K562 (cell line): Measurements from ENCODE around the gene SMIM41. TPM values are rescaled to one million over a fixed set of nuclear protein-coding genes. Genes with fewer than 3 reads are reported as not detected.

Experiments
- AFF1 ChIP-seq, 2 experiments: fragments of 450-650 bp; IDR thresholded peaks; 2 replicates each; pipeline ENCODE4 v1.6.1; 2018; ENCODE audit warnings: mild to moderate bottlenecking in 2 of 2, low read depth in 1 of 2; ENCODE audit not compliant: partially characterized antibody in 2 of 2
- BACH1 ChIP-seq: fragments of 200-800 bp; sonication (Bioruptor generic); IDR thresholded peaks from 2 replicates; pipeline ENCODE4 v1.6.1; 2016; ENCODE audit warnings: missing genetic modification characterization, missing compliant biosample characterization
- ELF4 ChIP-seq: fragments of 450-650 bp; formaldehyde crosslinking; IDR thresholded peaks from 2 replicates; pipeline ENCODE4 v1.4.0; 2022; ENCODE audit warnings: missing genetic modification characterization
- KDM5B ChIP-seq: fragments of 200-600 bp; sonication (generic); IDR thresholded peaks from 2 replicates; pipeline ENCODE4 v1.6.1; 2012; ENCODE audit warnings: low read depth, mild to moderate bottlenecking, moderate library complexity, low read length, control low read depth, inconsistent platforms; ENCODE audit not compliant: insufficient replicate concordance
- KLF10 ChIP-seq: fragments of 250-450 bp; sonication (Bioruptor Pico); IDR thresholded peaks from 2 replicates; pipeline ENCODE4 v1.6.1; 2021; ENCODE audit warnings: matching md5 sums
- MAFK ChIP-seq: IDR thresholded peaks from 2 replicates; pipeline ENCODE4 v1.6.1; 2011; ENCODE audit warnings: low read length, improper control_type of control experiment
- MCM5 ChIP-seq: fragments of 450-650 bp; IDR thresholded peaks from 2 replicates; pipeline ENCODE4 v1.6.1; 2016; ENCODE audit warnings: low read depth
- MTA3 ChIP-seq: fragments of 450-650 bp; formaldehyde crosslinking; IDR thresholded peaks from 2 replicates; pipeline ENCODE4 v1.6.1; 2017; ENCODE audit warnings: mild to moderate bottlenecking, borderline replicate concordance
- NEUROD1 ChIP-seq: fragments of 150-350 bp; IDR thresholded peaks from 2 replicates; pipeline ENCODE4 v1.6.1; 2014; ENCODE audit warnings: borderline replicate concordance, low read length, low read depth; ENCODE audit not compliant: partially characterized antibody
- NR3C1 ChIP-seq: sonication (generic); formaldehyde crosslinking; IDR thresholded peaks from 2 replicates; pipeline ENCODE4 v1.8.1; 2022; ENCODE audit warnings: missing genetic modification reagents
- POLR2A ChIP-seq: fragments of 450-650 bp; conservative IDR thresholded peaks from 2 replicates; pipeline ENCODE4 v1.6.1; 2016
- RBBP5 ChIP-seq: fragments of 200-600 bp; sonication (generic); IDR thresholded peaks from 2 replicates; pipeline ENCODE4 v1.6.1; 2012; ENCODE audit warnings: borderline replicate concordance, mild to moderate bottlenecking, low read length, control low read depth, inconsistent platforms; ENCODE audit not compliant: insufficient read depth, poor library complexity, severe bottlenecking
- RNF219 ChIP-seq: fragments of 250-450 bp; sonication (Bioruptor Pico); IDR thresholded peaks from 2 replicates; pipeline ENCODE4 v1.5.0; 2022; ENCODE audit warnings: mild to moderate bottlenecking
- SMAD2 ChIP-seq: fragments of 150-350 bp; IDR thresholded peaks from 2 replicates; pipeline ENCODE4 v1.6.1; 2014; ENCODE audit warnings: low read depth, mild to moderate bottlenecking, low read length
- ZBTB8A ChIP-seq: fragments of 450-650 bp; IDR thresholded peaks from 2 replicates; pipeline ENCODE4 v1.6.1; 2018; ENCODE audit warnings: mild to moderate bottlenecking, moderate library complexity; ENCODE audit not compliant: partially characterized antibody
- ZC3H8 ChIP-seq: fragments of 450-650 bp; IDR thresholded peaks from 2 replicates; pipeline ENCODE4 v1.6.1; 2017
- ZNF184 ChIP-seq: sonication (generic); formaldehyde crosslinking; IDR thresholded peaks from 2 replicates; pipeline ENCODE4 v1.5.0; 2020; ENCODE audit warnings: missing genetic modification reagents
- ZNF239 ChIP-seq: fragments of 250-450 bp; sonication (Bioruptor Pico); IDR thresholded peaks from 2 replicates; pipeline ENCODE4 v1.4.0; 2020; ENCODE audit warnings: mild to moderate bottlenecking
- ZNF79 ChIP-seq: fragments of 250-450 bp; sonication (Bioruptor Pico); IDR thresholded peaks from 2 replicates; pipeline ENCODE4 v1.4.0; 2020; ENCODE audit warnings: low read depth, mild to moderate bottlenecking, moderate library complexity
- polyA plus RNA-seq, 8 experiments: library from polyadenylated mRNA; depleted of rRNA in 4 of 8; stranded (reverse) in 5 of 8; unstranded in 3 of 8; fragments of >200 nt; fragmentation: Nextera tagmentation in 2 of 8; fragmentation: Illumina TruSeq in 1 of 8; extraction: Ambion mirVana in 2 of 8; extraction: Trizol in 1 of 8; gene quantifications; 2 replicates each; pipeline versions ENCODE4 v1.2.1 to v1.2.3, GENCODE V29; 2011 to 2014; ENCODE audit warnings: inconsistent platforms in 1 of 8, missing spikeins in 1 of 8
- total RNA-seq, 7 experiments: library from RNA; depleted of rRNA in 6 of 7; stranded (reverse); fragments of >200 nt in 6 of 7; fragmentation: Illumina TruSeq in 2 of 7; extraction: Trizol in 2 of 7; gene quantifications; 2 replicates each; pipeline versions ENCODE4 v1.2.1 to v1.2.3, GENCODE V29; 2011 to 2021; ENCODE audit warnings: low replicate concordance in 1 of 7
- TF ChIP-seq, protein P1 (sequence below): fragments of 450-650 bp; formaldehyde crosslinking; IDR thresholded peaks from 2 replicates; pipeline ENCODE4 v1.4.0; 2022; ENCODE audit warnings: missing genetic modification characterization
- TF ChIP-seq, protein P2 (sequence below): fragments of 250-450 bp; sonication (Bioruptor Pico); IDR thresholded peaks from 2 replicates; pipeline ENCODE4 v1.8.0; 2022; ENCODE audit warnings: inconsistent platforms, mild to moderate bottlenecking, moderate library complexity, borderline replicate concordance

Gene SMIM41
- total and polyA plus RNA-seq, 9 of the 15 experiments (the other 6 are each of a cell fraction or from before 2014, with no cell fraction given), result not detected

- TF ChIP-seq RBBP5, result no peak
- no peak for TF ChIP-seq SMAD2
- 0 out of 2 replicates have a peak, but pooled peaks have one; percentile 38 for TF ChIP-seq MTA3
- TF ChIP-seq AFF1 (IDR thresholded peaks at IDR 0.05; ENCODE audit: low read depth in 1 of 2, partially characterized antibody in 2 of 2), result no peak
- no peak for TF ChIP-seq RNF219 (CRISPR knock-in tag)
- no peak for TF ChIP-seq ZC3H8
- no peak for TF ChIP-seq POLR2A
- TF ChIP-seq, protein P1, sequence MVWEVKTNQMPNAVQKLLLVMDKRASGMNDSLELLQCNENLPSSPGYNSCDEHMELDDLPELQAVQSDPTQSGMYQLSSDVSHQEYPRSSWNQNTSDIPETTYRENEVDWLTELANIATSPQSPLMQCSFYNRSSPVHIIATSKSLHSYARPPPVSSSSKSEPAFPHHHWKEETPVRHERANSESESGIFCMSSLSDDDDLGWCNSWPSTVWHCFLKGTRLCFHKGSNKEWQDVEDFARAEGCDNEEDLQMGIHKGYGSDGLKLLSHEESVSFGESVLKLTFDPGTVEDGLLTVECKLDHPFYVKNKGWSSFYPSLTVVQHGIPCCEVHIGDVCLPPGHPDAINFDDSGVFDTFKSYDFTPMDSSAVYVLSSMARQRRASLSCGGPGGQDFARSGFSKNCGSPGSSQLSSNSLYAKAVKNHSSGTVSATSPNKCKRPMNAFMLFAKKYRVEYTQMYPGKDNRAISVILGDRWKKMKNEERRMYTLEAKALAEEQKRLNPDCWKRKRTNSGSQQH (CRISPR knock-in tag), result no peak
- no peak for TF ChIP-seq MAFK
- no peak for TF ChIP-seq MCM5
- TF ChIP-seq, protein P2, sequence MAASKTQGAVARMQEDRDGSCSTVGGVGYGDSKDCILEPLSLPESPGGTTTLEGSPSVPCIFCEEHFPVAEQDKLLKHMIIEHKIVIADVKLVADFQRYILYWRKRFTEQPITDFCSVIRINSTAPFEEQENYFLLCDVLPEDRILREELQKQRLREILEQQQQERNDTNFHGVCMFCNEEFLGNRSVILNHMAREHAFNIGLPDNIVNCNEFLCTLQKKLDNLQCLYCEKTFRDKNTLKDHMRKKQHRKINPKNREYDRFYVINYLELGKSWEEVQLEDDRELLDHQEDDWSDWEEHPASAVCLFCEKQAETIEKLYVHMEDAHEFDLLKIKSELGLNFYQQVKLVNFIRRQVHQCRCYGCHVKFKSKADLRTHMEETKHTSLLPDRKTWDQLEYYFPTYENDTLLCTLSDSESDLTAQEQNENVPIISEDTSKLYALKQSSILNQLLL (CRISPR knock-in tag), result no peak
- no peak for TF ChIP-seq ZNF239 (CRISPR knock-in tag)
- no peak for TF ChIP-seq ZNF184 (CRISPR knock-in tag)
- no peak for TF ChIP-seq NR3C1 (CRISPR knock-in tag)
- TF ChIP-seq ZBTB8A, result no peak
- no peak for TF ChIP-seq ZNF79 (CRISPR knock-in tag)
- peak; percentile 33 for TF ChIP-seq KDM5B
- TF ChIP-seq NEUROD1, result no peak
- no peak for TF ChIP-seq BACH1 (tag)
- TF ChIP-seq ELF4 (CRISPR knock-in tag), result no peak
- TF ChIP-seq KLF10 (CRISPR knock-in tag), result no peak
These were observed 29.3 kb upstream of the SMIM41 start (continued) for GRCh38 chr12:52050116-52050757.
